DOHH2 (cell line): ENCODE measurements around the gene CIB4.

Experiments
- H3F3A ChIP-seq: fragments of 200-600 bp; sonication (generic), shearing (Covaris generic); 2 replicates; pipeline ENCODE4 v1.6.0; 2016; ENCODE audit warnings: antibody characterized with exemption, mild to moderate bottlenecking; ENCODE audit not compliant: control insufficient read depth, insufficient read depth
- H3K27ac ChIP-seq: fragments of 200-600 bp; sonication (generic); 2 replicates; pipeline ENCODE4 v1.5.1; 2014; ENCODE audit warnings: low read depth, mild to moderate bottlenecking, low read length, moderate library complexity
- H3K27me3 ChIP-seq: fragments of 200-600 bp; sonication (generic); 2 replicates; pipeline ENCODE4 v1.6.1; 2014; ENCODE audit warnings: mild to moderate bottlenecking, low read length, mixed read lengths; ENCODE audit not compliant: control insufficient read depth
- H3K36me3 ChIP-seq: fragments of 200-600 bp; sonication (generic); 2 replicates; pipeline ENCODE4 v1.6.1; 2014; ENCODE audit warnings: mild to moderate bottlenecking, low read length, moderate library complexity, mixed read lengths; ENCODE audit not compliant: control insufficient read depth
- H3K4me1 ChIP-seq: fragments of 200-600 bp; sonication (generic); 2 replicates; pipeline ENCODE4 v1.6.1; 2014; ENCODE audit warnings: mild to moderate bottlenecking, low read length, mixed read lengths; ENCODE audit not compliant: control insufficient read depth
- H3K4me2 ChIP-seq: fragments of 200-600 bp; sonication (generic); 2 replicates; pipeline ENCODE4 v1.6.0; 2014; ENCODE audit warnings: mild to moderate bottlenecking, low read length, moderate library complexity
- H3K4me3 ChIP-seq: fragments of 200-600 bp; sonication (generic); 2 replicates; pipeline ENCODE4 v1.5.1; 2014; ENCODE audit warnings: mild to moderate bottlenecking, low read length, mixed read lengths
- H3K79me2 ChIP-seq: fragments of 200-600 bp; sonication (generic); 2 replicates; pipeline ENCODE4 v1.6.1; 2014; ENCODE audit warnings: mild to moderate bottlenecking, low read length, mixed read lengths; ENCODE audit not compliant: control insufficient read depth
- H3K9me2 ChIP-seq: fragments of 200-600 bp; sonication (generic); replicated peaks from 2 replicates; pipeline ENCODE4 v1.6.1; 2014; ENCODE audit warnings: mild to moderate bottlenecking, low read length, mixed read lengths; ENCODE audit not compliant: control insufficient read depth
- H3K9me3 ChIP-seq: fragments of 200-600 bp; sonication (generic); 2 replicates; pipeline ENCODE4 v1.6.1; 2014; ENCODE audit warnings: antibody characterized with exemption, low read length, mixed read lengths; ENCODE audit not compliant: control insufficient read depth, insufficient read depth
- H4K20me1 ChIP-seq: fragments of 200-600 bp; sonication (generic); 2 replicates; pipeline ENCODE4 v1.6.0; 2014; ENCODE audit warnings: low read depth, mild to moderate bottlenecking, antibody characterized with exemption, low read length, moderate library complexity; ENCODE audit not compliant: control insufficient read depth, insufficient read depth
- EZH2phosphoT487 ChIP-seq: fragments of 200-600 bp; sonication (generic); IDR thresholded peaks from 2 replicates; pipeline ENCODE4 v1.6.1; 2017; ENCODE audit warnings: borderline replicate concordance, mild to moderate bottlenecking, antibody characterized with exemption, low read length, moderate library complexity, mixed read lengths
- TF ChIP-seq, protein P1 (sequence below): fragments of 200-600 bp; sonication (generic); IDR thresholded peaks from one replicate; pipeline ENCODE4 v1.5.1; 2014; ENCODE audit warnings: antibody characterized with exemption, mild to moderate bottlenecking, low read depth, low read length; ENCODE audit not compliant: poor library complexity, severe bottlenecking

Gene CIB4

DNA sequence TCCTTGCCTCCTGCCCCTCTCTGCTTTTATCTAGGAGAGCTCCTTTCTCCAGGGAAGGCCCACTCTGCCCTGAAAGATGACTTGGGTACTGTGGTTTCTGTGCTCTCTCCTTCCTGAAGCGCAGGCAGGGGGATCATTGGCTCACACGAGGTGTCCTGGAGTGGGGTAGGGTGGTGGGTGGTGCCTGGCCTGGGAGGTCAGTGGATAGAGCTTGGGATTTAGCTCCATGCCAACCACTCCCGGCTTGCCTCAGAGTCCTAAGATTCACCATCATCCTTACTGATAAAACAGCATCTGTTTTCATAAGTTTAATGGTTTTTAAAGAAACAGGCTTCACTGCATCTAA lies 63.1 kb downstream of the CIB4 start:
- no peaks in the 10 kb centered on the region for H3K9me2 ChIP-seq
- H3K4me2 ChIP-seq = no peak overlapping the region
- no peak overlapping the region for H3K27ac ChIP-seq
- H3K4me1 ChIP-seq = no peaks in the 10 kb centered on the region
- H3F3A ChIP-seq = no peaks in the 10 kb centered on the region
- H3K4me3 ChIP-seq = no peak overlapping the region
- TF ChIP-seq, protein P1, sequence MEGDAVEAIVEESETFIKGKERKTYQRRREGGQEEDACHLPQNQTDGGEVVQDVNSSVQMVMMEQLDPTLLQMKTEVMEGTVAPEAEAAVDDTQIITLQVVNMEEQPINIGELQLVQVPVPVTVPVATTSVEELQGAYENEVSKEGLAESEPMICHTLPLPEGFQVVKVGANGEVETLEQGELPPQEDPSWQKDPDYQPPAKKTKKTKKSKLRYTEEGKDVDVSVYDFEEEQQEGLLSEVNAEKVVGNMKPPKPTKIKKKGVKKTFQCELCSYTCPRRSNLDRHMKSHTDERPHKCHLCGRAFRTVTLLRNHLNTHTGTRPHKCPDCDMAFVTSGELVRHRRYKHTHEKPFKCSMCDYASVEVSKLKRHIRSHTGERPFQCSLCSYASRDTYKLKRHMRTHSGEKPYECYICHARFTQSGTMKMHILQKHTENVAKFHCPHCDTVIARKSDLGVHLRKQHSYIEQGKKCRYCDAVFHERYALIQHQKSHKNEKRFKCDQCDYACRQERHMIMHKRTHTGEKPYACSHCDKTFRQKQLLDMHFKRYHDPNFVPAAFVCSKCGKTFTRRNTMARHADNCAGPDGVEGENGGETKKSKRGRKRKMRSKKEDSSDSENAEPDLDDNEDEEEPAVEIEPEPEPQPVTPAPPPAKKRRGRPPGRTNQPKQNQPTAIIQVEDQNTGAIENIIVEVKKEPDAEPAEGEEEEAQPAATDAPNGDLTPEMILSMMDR = peak; percentile 23
- TF ChIP-seq EZH2phosphoT487 = no peak
- H3K36me3 ChIP-seq = no peaks in the 10 kb centered on the region
- no peaks in the 10 kb centered on the region; the same call in 1 of the 2 replicates for H4K20me1 ChIP-seq
- H3K79me2 ChIP-seq = no peaks in the 10 kb centered on the region
- H3K27me3 ChIP-seq = peaks cover 20% of the 10 kb centered on the region; the same call in 1 of the 2 replicates
- H3K9me3 ChIP-seq = no peaks in the 10 kb centered on the region

DNA sequence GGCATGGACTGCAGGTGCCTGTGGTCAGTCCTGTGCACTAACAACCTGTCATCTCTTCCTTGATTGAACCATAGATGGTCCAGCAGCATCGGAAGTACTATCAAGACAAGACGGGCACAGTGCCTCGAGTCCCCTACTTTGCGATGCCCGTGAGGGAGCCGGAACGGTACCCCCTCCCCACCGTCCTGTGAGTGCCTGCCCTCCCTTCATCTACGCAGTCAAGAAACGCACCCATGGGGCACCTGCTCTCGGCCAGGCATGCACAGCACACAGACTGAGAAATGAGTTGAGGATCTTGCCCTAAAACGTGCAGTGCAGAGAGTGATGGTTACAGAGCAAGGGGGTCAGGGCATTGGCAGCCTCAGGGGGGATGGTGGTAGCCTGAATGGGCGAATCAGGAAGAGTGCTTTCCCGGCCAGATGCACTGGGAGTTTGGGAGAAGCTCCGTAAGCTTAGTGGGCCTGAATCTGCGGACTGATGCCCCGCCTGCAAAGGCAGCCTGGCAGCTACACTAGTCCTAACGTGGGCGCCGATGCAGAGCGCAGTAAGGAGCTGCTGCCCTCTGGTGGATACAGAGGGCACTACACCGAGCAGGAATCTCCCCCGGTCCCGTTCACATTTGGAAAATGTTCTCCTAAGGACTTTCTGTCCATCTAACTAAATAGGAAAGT lies 63.6 kb downstream of the CIB4 start:
- Histone ChIP-seq H3K36me3 (no peaks in the 10 kb centered on the region), H3K27ac (no peak overlapping the region), H3F3A (no peaks in the 10 kb centered on the region), H3K27me3 (peaks cover 20% of the 10 kb centered on the region; the same call in 1 of the 2 replicates), H3K4me1 (no peaks in the 10 kb centered on the region), H3K4me2 (no peak overlapping the region), H3K9me3 (no peaks in the 10 kb centered on the region), H3K9me2 (no peaks in the 10 kb centered on the region), H3K79me2 (no peaks in the 10 kb centered on the region), H3K4me3 (no peak overlapping the region), H4K20me1 (no peaks in the 10 kb centered on the region; the same call in 1 of the 2 replicates)
- TF ChIP-seq, protein P1 = peak; percentile 92
- TF ChIP-seq EZH2phosphoT487 = no peak

DNA sequence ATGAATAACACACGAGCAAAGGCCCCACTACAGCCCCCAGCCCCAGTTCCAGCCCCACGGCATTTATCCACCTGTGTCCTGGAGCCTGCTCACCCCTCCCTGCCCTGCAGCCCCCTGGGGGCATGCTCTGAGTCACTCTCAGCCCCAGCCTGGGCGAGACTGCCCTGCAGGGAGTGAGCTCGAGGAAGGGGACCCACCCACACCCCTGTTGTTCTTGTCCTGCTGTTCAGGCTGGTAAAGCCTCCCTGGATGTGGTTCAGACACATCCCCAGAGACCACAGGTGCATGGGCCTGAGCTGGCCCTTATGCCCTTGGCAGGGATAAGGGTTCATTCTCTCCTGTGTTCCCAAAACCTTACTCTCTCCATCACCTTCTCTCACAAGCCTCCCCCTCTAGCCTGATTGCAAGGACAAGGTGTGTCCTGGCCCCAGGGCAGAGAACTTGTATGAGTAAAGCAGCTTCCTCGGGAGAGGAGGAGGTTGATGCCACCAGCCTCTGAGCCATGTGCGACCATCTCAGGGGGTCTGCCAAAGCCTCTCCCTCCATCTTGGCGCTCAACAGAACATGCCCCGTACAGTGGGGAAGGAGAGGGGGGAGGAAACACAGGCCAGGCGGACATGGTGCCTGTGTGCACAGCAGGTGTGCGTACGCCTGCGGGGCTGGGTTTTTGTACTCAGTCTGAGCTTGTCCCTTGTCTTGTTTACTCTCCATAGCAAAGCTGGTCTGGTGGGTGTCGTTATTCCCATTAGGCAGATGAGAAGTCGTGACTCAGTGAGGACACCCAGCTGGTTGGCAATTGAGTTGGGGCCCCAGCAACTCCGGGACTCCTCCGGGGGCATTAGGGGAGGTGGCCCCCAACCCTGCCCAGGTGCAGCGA lies 64.4 kb downstream of the CIB4 start:
- Histone ChIP-seq H3K27ac (no peak overlapping the region), H3K27me3 (peaks cover 20% of the 10 kb centered on the region; the same call in 1 of the 2 replicates), H3K79me2 (no peaks in the 10 kb centered on the region), H4K20me1 (no peaks in the 10 kb centered on the region; the same call in 1 of the 2 replicates), H3F3A (no peaks in the 10 kb centered on the region), H3K4me3 (no peak overlapping the region), H3K4me1 (no peaks in the 10 kb centered on the region), H3K4me2 (no peak overlapping the region), H3K9me2 (no peaks in the 10 kb centered on the region), H3K36me3 (no peaks in the 10 kb centered on the region), H3K9me3 (no peaks in the 10 kb centered on the region)
- TF ChIP-seq, protein P1 = no peak
- TF ChIP-seq EZH2phosphoT487 = no peak
